Measurements from ENCODE around the gene ALX3.

ALX3 gene

GRCh38 chr1:110050602-110051261 is 19.7 kb downstream of the ALX3 start:
- H3K27ac ChIP-seq (ENCODE audit: low read depth, low read length) = no peak overlapping the region
- H3K4me2 ChIP-seq (ENCODE audit: low read length) = no peak overlapping the region
- H2BK5ac ChIP-seq (ENCODE audit: low read depth, low read length, poor library complexity) = no peak overlapping the region
- no peaks in the 10 kb centered on the region for H3K79me1 ChIP-seq (ENCODE audit: low read length)
- no peak overlapping the region for H2BK12ac ChIP-seq (ENCODE audit: low read length)
- H3K9me3 ChIP-seq (ENCODE audit: insufficient read depth, low read depth, low read length) = no peaks in the 10 kb centered on the region
- H3K4me3 ChIP-seq (ENCODE audit: low read depth, low read length) = no peak overlapping the region
- no peak overlapping the region for H3K14ac ChIP-seq (ENCODE audit: low read length)
- H3K23ac ChIP-seq (ENCODE audit: low read length) = no peak overlapping the region
- no peaks in the 10 kb centered on the region for H3K27me3 ChIP-seq (ENCODE audit: insufficient read depth, low read length)
- H3K4me1 ChIP-seq (ENCODE audit: control insufficient read depth in 1 of 2, insufficient read depth in 2 of 2, low read length in 2 of 2) = no peaks in the 10 kb centered on the region
- H4K8ac ChIP-seq (ENCODE audit: low read depth, low read length) = no peak overlapping the region
- no peak overlapping the region for H4K12ac ChIP-seq (ENCODE audit: low read depth, low read length)
- H2AFZ ChIP-seq (ENCODE audit: insufficient read depth, low read length, poor library complexity) = no peak overlapping the region
- H4K91ac ChIP-seq (ENCODE audit: low read depth, low read length) = no peak overlapping the region
- H3K36me3 ChIP-seq (ENCODE audit: control insufficient read depth in 1 of 2, insufficient read depth in 2 of 2, low read length in 2 of 2) = peaks cover 74 to 85% of the 10 kb centered on the region in 2 experiments
- no CpG with 5 or more reads among the region's 4 CpGs for WGBS (ENCODE audit: extremely low coverage, insufficient coverage, insufficient read length)
- no peak overlapping the region for H2AK5ac ChIP-seq (ENCODE audit: low read length)
- no peak overlapping the region for H3K4ac ChIP-seq (ENCODE audit: low read depth, low read length)
- H3K18ac ChIP-seq (ENCODE audit: low read length) = no peak overlapping the region
- no peak overlapping the region for H3K9ac ChIP-seq (ENCODE audit: low read length)
- DNase-seq = no peak
- H3K79me2 ChIP-seq (ENCODE audit: control insufficient read depth, insufficient read depth, low read length, poor library complexity) = no peaks in the 10 kb centered on the region
- no peak overlapping the region for H2BK120ac ChIP-seq (ENCODE audit: insufficient read depth, low read length, poor library complexity)

- H3K9me3 ChIP-seq (ENCODE audit: insufficient read depth, low read depth, low read length) = no peaks in the 10 kb centered on the region
- no CpG with 5 or more reads among the region's 11 CpGs for WGBS (ENCODE audit: extremely low coverage, insufficient coverage, insufficient read length)
- H2AFZ ChIP-seq (ENCODE audit: insufficient read depth, low read length, poor library complexity) = no peak overlapping the region
- H2AK5ac ChIP-seq (ENCODE audit: low read length) = no peak overlapping the region
- H3K36me3 ChIP-seq (ENCODE audit: control insufficient read depth in 1 of 2, insufficient read depth in 2 of 2, low read length in 2 of 2) = peaks cover 70 to 85% of the 10 kb centered on the region in 2 experiments
- no peaks in the 10 kb centered on the region for H3K4me1 ChIP-seq (ENCODE audit: control insufficient read depth in 1 of 2, insufficient read depth in 2 of 2, low read length in 2 of 2)
- no peak overlapping the region for H4K8ac ChIP-seq (ENCODE audit: low read depth, low read length)
- no peak overlapping the region for H3K9ac ChIP-seq (ENCODE audit: low read length)
- no peak overlapping the region for H3K4me2 ChIP-seq (ENCODE audit: low read length)
- no peak overlapping the region for H2BK12ac ChIP-seq (ENCODE audit: low read length)
- H2BK5ac ChIP-seq (ENCODE audit: low read depth, low read length, poor library complexity) = no peak overlapping the region
- no peaks in the 10 kb centered on the region for H3K27me3 ChIP-seq (ENCODE audit: insufficient read depth, low read length)
- H4K12ac ChIP-seq (ENCODE audit: low read depth, low read length) = no peak overlapping the region
- no peak overlapping the region for H3K4me3 ChIP-seq (ENCODE audit: low read depth, low read length)
- H3K27ac ChIP-seq (ENCODE audit: low read depth, low read length) = no peak overlapping the region
- no peaks in the 10 kb centered on the region for H3K79me1 ChIP-seq (ENCODE audit: low read length)
- no peak overlapping the region for H3K18ac ChIP-seq (ENCODE audit: low read length)
- no peak overlapping the region for H4K91ac ChIP-seq (ENCODE audit: low read depth, low read length)
- H3K4ac ChIP-seq (ENCODE audit: low read depth, low read length) = no peak overlapping the region
- no peak overlapping the region for H2BK120ac ChIP-seq (ENCODE audit: insufficient read depth, low read length, poor library complexity)
- no peak overlapping the region for H3K23ac ChIP-seq (ENCODE audit: low read length)
- H3K14ac ChIP-seq (ENCODE audit: low read length) = no peak overlapping the region
- no peaks in the 10 kb centered on the region for H3K79me2 ChIP-seq (ENCODE audit: control insufficient read depth, insufficient read depth, low read length, poor library complexity)
- no peak for DNase-seq
These were observed 20.5 kb downstream of the ALX3 start for GRCh38 chr1:110049801-110050601.

GRCh38 chr1:110048923-110049601 is 21.4 kb downstream of the ALX3 start:
- WGBS (ENCODE audit: extremely low coverage, insufficient coverage, insufficient read length) = no CpG with 5 or more reads among the region's 9 CpGs
- no peak overlapping the region for H4K91ac ChIP-seq (ENCODE audit: low read depth, low read length)

GRCh38 chr1:110048240-110048639 is 22.2 kb downstream of the ALX3 start:
- Histone ChIP-seq H4K91ac (ENCODE audit: low read depth, low read length) (no peak overlapping the region), H2AFZ (ENCODE audit: insufficient read depth, low read length, poor library complexity) (no peak overlapping the region), H2BK5ac (ENCODE audit: low read depth, low read length, poor library complexity) (no peak overlapping the region), H4K8ac (ENCODE audit: low read depth, low read length) (no peak overlapping the region), H3K27me3 (ENCODE audit: insufficient read depth, low read length) (no peaks in the 10 kb centered on the region), H3K79me2 (ENCODE audit: control insufficient read depth, insufficient read depth, low read length, poor library complexity) (no peaks in the 10 kb centered on the region), H3K27ac (ENCODE audit: low read depth, low read length) (no peak overlapping the region), H3K23ac (ENCODE audit: low read length) (no peak overlapping the region), H4K12ac (ENCODE audit: low read depth, low read length) (no peak overlapping the region), H3K9ac (ENCODE audit: low read length) (no peak overlapping the region), H3K14ac (ENCODE audit: low read length) (no peak overlapping the region), H3K4me2 (ENCODE audit: low read length) (no peak overlapping the region), H3K18ac (ENCODE audit: low read length) (no peak overlapping the region), H2BK120ac (ENCODE audit: insufficient read depth, low read length, poor library complexity) (no peak overlapping the region), H3K4ac (ENCODE audit: low read depth, low read length) (no peak overlapping the region), H3K9me3 (ENCODE audit: insufficient read depth, low read depth, low read length) (no peaks in the 10 kb centered on the region), H2AK5ac (ENCODE audit: low read length) (no peak overlapping the region), H2BK12ac (ENCODE audit: low read length) (no peak overlapping the region), H3K4me1 (ENCODE audit: control insufficient read depth in 1 of 2, insufficient read depth in 2 of 2, low read length in 2 of 2) (no peaks in the 10 kb centered on the region), H3K79me1 (ENCODE audit: low read length) (no peaks in the 10 kb centered on the region), H3K4me3 (ENCODE audit: low read depth, low read length) (no peak overlapping the region), H3K36me3 (ENCODE audit: control insufficient read depth in 1 of 2, insufficient read depth in 2 of 2, low read length in 2 of 2) (peaks cover 67 to 81% of the 10 kb centered on the region in 2 experiments)
- WGBS (ENCODE audit: extremely low coverage, insufficient coverage, insufficient read length) = no CpG with 5 or more reads among the region's 5 CpGs
- no peak for DNase-seq

More at GRCh38 chr1:110048923-110049601, 21.4 kb downstream of the ALX3 start:
- Histone ChIP-seq H3K36me3 (ENCODE audit: control insufficient read depth in 1 of 2, insufficient read depth in 2 of 2, low read length in 2 of 2) (peaks cover 66 to 81% of the 10 kb centered on the region in 2 experiments), H3K4ac (ENCODE audit: low read depth, low read length) (no peak overlapping the region), H3K23ac (ENCODE audit: low read length) (no peak overlapping the region), H3K4me2 (ENCODE audit: low read length) (no peak overlapping the region), H4K12ac (ENCODE audit: low read depth, low read length) (no peak overlapping the region), H2AK5ac (ENCODE audit: low read length) (no peak overlapping the region), H3K18ac (ENCODE audit: low read length) (no peak overlapping the region), H2BK12ac (ENCODE audit: low read length) (no peak overlapping the region), H4K8ac (ENCODE audit: low read depth, low read length) (no peak overlapping the region), H3K79me2 (ENCODE audit: control insufficient read depth, insufficient read depth, low read length, poor library complexity) (no peaks in the 10 kb centered on the region), H3K27me3 (ENCODE audit: insufficient read depth, low read length) (no peaks in the 10 kb centered on the region), H3K79me1 (ENCODE audit: low read length) (no peaks in the 10 kb centered on the region), H2BK5ac (ENCODE audit: low read depth, low read length, poor library complexity) (no peak overlapping the region), H3K9me3 (ENCODE audit: insufficient read depth, low read depth, low read length) (no peaks in the 10 kb centered on the region), H3K27ac (ENCODE audit: low read depth, low read length) (no peak overlapping the region), H2BK120ac (ENCODE audit: insufficient read depth, low read length, poor library complexity) (no peak overlapping the region), H3K4me3 (ENCODE audit: low read depth, low read length) (no peak overlapping the region), H2AFZ (ENCODE audit: insufficient read depth, low read length, poor library complexity) (no peak overlapping the region), H3K14ac (ENCODE audit: low read length) (no peak overlapping the region), H3K4me1 (ENCODE audit: control insufficient read depth in 1 of 2, insufficient read depth in 2 of 2, low read length in 2 of 2) (no peaks in the 10 kb centered on the region), H3K9ac (ENCODE audit: low read length) (no peak overlapping the region)
- DNase-seq = no peak
